ENCODE measurements around the gene PCSK9. TPM values are rescaled to one million over a fixed set of nuclear protein-coding genes. Genes with fewer than 3 reads are reported as not detected.

Gene PCSK9
- polyA plus RNA-seq, 3 donors = not detected

GRCh38 chr1:55048453-55049270 lies 9.3 kb downstream of the PCSK9 start:
- Histone ChIP-seq H2AFZ (ENCODE audit: insufficient read depth, low read depth, low read length, poor library complexity, severe bottlenecking) (no peak overlapping the region), H3K36me3 (replicated peaks in 1 of 2; ENCODE audit: control insufficient read depth in 1 of 2, insufficient read depth in 2 of 2, low read length in 2 of 2) (no peaks in the 10 kb centered on the region), H3K79me2 (ENCODE audit: insufficient read depth, low read length) (no peaks in the 10 kb centered on the region), H3K4me1 (ENCODE audit: control insufficient read depth in 1 of 2, insufficient read depth in 2 of 2, low read length in 2 of 2) (peaks cover 10 to 11% of the 10 kb centered on the region in 2 donors), H3K27ac (ENCODE audit: low read depth in 1 of 2, low read length in 2 of 2) (no peak overlapping the region), H3K27me3 (ENCODE audit: control insufficient read depth in 2 of 2, insufficient read depth in 2 of 2, low read length in 2 of 2) (no peaks in the 10 kb centered on the region), H3K4me3 (replicated peaks in 1 of 3; ENCODE audit: low read depth in 2 of 3, low read length in 3 of 3) (no peak overlapping the region), H3K9ac (ENCODE audit: insufficient read depth, low read length, poor library complexity, severe bottlenecking) (no peak overlapping the region), H3K4me2 (replicated peaks; ENCODE audit: extremely low read depth, low read length, poor library complexity, severe bottlenecking) (no peak overlapping the region), H3K9me3 (replicated peaks in 1 of 2; ENCODE audit: control insufficient read depth in 1 of 2, insufficient read depth in 1 of 2, low read length in 2 of 2) (no peaks in the 10 kb centered on the region), H4K20me1 (ENCODE audit: insufficient read depth, low read length) (no peaks in the 10 kb centered on the region)
- Mint-ChIP-seq H3K27ac (no peak overlapping the region), H3K9me3 (peaks cover 0 to 2% (median 0%) of the 10 kb centered on the region in 7 donors), H3K4me3 (no peak overlapping the region), H3K36me3 (no peaks in the 10 kb centered on the region), H3K4me1 (peaks cover 10% of the 10 kb centered on the region), H3K27me3 (ENCODE audit: low read depth in 3 of 3) (peaks cover 0 to 19% (median 2%) of the 10 kb centered on the region in 3 donors)
- intact Hi-C loops (cut with micrococcal nuclease) = no loop called here
- no peak for TF ChIP-seq CTCF (IDR thresholded peaks at IDR 0.05)
- WGBS (ENCODE audit: insufficient coverage) = 86% methylated on average over 6 of the region's 11 CpGs
- no peak for DNase-seq

GRCh38 chr1:55049271-55049913 lies 10.0 kb downstream of the PCSK9 start:
- intact Hi-C loops (cut with micrococcal nuclease) = no loop called here
- TF ChIP-seq CTCF (IDR thresholded peaks at IDR 0.05) = no peak
- 96% methylated on average over 7 of the region's 9 CpGs for WGBS (ENCODE audit: insufficient coverage)
- peaks cover 0 to 2% (median 0%) of the 10 kb centered on the region in 7 donors for H3K9me3 Mint-ChIP-seq
- no peaks in the 10 kb centered on the region for H3K36me3 Mint-ChIP-seq
- Histone ChIP-seq H3K36me3 (replicated peaks in 1 of 2; ENCODE audit: control insufficient read depth in 1 of 2, insufficient read depth in 2 of 2, low read length in 2 of 2) (no peaks in the 10 kb centered on the region), H3K9ac (ENCODE audit: insufficient read depth, low read length, poor library complexity, severe bottlenecking) (no peak overlapping the region), H2AFZ (ENCODE audit: insufficient read depth, low read depth, low read length, poor library complexity, severe bottlenecking) (no peak overlapping the region), H3K4me2 (replicated peaks; ENCODE audit: extremely low read depth, low read length, poor library complexity, severe bottlenecking) (no peak overlapping the region), H3K9me3 (replicated peaks in 1 of 2; ENCODE audit: control insufficient read depth in 1 of 2, insufficient read depth in 1 of 2, low read length in 2 of 2) (no peaks in the 10 kb centered on the region), H3K27me3 (ENCODE audit: control insufficient read depth in 2 of 2, insufficient read depth in 2 of 2, low read length in 2 of 2) (no peaks in the 10 kb centered on the region), H3K4me1 (ENCODE audit: control insufficient read depth in 1 of 2, insufficient read depth in 2 of 2, low read length in 2 of 2) (peaks cover 12 to 13% of the 10 kb centered on the region in 2 donors), H3K27ac (ENCODE audit: low read depth in 1 of 2, low read length in 2 of 2) (no peak overlapping the region), H3K4me3 (replicated peaks in 1 of 3; ENCODE audit: low read depth in 2 of 3, low read length in 3 of 3) (no peak overlapping the region), H3K79me2 (ENCODE audit: insufficient read depth, low read length) (no peaks in the 10 kb centered on the region), H4K20me1 (ENCODE audit: insufficient read depth, low read length) (no peaks in the 10 kb centered on the region)
- no peak overlapping the region for H3K27ac Mint-ChIP-seq
- no peak overlapping the region for H3K4me3 Mint-ChIP-seq
- peaks cover 13% of the 10 kb centered on the region for H3K4me1 Mint-ChIP-seq
- DNase-seq = no peak
- peaks cover 0 to 21% (median 2%) of the 10 kb centered on the region in 3 donors for H3K27me3 Mint-ChIP-seq (ENCODE audit: low read depth in 3 of 3)
